AG08396 (cell line): ENCODE data around the gene TEX35.

Experiments
- DNase-seq: peaks from one replicate; pipeline ENCODE4 v3.0.0; 2012; ENCODE audit warnings: low spot score, mixed read lengths

Gene TEX35

DNA sequence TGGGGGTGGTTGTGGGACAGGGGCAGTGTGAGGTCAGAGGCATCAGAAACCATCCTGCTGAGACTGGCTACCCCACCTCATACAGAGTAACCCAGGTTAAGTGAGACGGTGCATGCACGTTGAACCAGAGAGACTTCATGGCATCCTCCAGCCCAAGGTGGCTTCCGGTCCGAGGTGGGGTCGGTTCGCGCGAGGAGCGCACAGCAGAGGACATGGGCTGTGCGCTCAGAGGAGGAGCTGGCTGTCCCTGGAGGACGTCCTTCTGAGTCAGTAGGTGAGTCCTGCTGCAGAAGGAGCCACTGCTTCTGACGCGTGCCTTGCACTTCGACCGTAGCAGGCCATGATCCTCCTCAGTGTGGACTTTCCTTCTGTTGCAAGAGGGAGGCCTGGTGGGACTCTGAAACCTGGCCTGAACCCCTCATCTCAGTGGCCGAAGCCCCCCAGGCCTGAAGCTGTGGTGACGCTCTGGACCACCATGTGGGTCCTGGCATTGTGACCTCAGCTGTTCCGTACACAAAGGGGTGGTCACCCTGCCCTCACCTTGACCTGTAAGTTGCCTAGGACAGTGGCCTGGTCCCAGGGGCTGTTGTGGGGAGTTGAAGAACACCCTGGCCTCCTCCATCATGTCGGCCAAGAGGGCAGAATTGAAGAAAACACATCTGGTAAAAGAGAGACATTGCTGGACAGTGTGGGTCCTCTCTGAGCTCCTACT, at the start of gene TEX35:
Gene TEX35 (plus strand): TSS at position 544 of the 712 bp plus-strand sequence. CDS start 80 bp downstream, at position 624.
- DNase-seq, result no peak

DNA sequence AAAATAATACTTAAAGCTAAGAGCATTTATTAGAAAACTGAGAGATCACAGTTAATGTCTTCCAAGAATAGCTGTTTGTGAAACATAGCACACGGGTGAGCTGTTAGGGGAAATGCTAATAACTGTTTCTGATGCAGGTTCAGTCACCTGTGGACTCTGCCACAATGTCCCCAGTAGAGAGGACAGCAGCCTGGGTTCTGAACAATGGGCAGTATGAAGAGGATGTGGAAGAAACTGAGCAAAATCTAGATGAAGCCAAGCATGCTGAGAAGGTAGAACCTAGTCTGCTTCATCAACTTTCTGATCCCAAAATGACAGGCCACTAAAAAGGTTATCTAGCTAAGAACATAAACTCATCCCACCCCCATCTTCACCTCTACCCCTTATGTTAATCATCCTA, 48.8 kb upstream of the TEX35 start:
- no peak for DNase-seq

DNA sequence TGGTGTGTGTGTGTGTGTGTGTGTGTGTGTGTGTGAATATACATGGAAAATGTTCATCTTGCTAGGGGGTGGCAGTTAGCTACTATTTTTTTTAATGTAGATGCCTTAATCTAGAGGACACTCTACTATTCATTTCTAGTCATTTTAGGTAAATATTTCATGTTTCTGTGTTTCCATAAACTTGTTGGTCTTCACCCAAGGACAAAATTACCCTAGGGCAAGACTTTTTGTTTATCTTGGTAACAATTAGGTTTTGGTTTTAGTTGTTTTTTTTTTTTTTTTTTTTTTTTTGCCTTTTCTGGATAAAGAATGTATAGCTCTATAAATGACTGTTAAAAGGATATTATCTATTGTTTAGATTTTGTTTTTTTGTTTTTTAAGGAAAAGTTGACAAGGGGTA, 48.3 kb upstream of the TEX35 start:
- no peak for DNase-seq

GRCh38 chr1:178465011-178465410, 47.9 kb upstream of the TEX35 start:
- DNase-seq, result no peak

DNA sequence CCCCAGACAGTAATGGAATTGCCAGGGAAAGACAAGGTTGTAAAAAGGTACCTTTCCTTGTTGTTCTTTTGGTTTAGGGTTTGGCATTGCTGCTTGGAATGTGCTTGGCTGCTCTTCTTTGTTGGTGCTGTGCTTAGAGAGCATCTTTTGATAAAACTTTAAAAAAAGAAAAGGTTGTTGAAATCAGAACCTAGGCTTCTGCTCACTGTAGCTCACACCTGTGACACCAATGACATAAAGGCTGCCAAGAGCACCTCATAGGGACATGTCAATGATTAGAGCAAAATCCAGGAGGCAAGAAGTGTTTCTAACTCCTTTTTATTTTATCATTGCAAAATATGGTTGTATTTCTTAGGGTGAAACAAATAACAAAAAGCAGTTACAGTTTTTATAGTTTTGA, 45.1 kb upstream of the TEX35 start:
- DNase-seq, result no peak

DNA sequence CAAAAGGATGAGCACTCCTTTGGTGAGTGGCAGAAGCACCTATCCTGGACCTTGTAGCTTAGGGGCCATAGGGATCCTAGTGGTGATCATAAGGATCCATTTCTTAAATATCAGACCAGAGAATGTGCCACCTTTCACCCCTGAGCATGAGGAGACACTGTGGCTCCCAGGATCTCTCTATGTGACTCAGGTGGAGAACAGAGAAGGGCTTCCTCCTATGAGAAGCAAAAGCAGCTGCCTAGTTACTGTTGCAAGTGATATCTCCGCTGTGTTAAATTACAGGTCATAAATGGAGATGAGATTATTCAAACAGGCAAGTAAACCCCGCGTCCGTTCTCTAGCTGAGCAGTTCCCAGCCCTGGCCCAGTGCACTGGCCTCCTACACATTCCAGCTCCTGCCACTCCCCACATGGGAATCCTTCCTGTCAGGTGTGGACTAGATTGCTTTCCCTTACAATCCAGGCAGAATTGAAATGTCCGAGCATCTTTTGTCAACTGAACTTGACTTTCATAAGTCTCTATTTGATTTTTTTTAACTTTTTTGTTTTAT, 42.4 kb upstream of the TEX35 start:
- no peak for DNase-seq

DNA sequence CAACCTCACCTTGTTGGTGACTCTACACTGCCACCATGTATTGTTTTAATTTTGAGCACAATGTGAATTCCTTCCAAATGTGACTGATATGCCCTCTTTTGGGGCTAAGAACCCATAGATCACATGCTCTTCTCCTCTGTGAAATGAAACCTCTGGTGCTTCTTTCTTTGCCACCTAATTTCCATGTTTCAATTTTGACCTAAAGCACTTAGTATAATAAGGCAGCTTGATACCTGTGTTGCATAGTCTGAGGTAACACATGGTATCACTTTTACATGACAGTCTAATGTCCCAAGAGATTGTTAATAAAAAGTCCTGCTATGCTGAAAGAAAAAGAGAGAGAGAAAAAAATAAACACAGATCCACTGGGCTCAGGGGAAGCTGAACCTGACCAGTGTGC, 40.4 kb upstream of the TEX35 start:
- no peak for DNase-seq

DNA sequence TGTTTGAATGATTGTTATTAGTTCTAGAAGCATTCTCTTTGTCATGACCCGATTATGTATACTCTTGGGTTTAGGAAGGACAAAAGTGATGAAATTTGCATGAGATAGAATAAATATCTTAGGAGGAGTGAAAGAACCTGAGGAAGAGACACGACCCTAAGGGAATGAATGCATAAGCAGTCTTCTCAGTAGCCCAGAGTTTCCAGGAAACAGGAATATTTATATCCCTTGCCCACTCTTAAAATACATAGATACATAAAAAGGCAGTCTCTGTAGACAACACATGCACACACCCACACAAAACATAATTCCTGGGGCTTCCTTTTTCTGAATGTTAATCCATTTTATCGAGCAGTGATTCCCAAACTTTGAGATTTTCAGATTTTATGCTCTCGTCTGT, 35.5 kb upstream of the TEX35 start:
- DNase-seq, result no peak

GRCh38 chr1:178477841-178478240, 35.1 kb upstream of the TEX35 start:
- DNase-seq, result no peak

DNA sequence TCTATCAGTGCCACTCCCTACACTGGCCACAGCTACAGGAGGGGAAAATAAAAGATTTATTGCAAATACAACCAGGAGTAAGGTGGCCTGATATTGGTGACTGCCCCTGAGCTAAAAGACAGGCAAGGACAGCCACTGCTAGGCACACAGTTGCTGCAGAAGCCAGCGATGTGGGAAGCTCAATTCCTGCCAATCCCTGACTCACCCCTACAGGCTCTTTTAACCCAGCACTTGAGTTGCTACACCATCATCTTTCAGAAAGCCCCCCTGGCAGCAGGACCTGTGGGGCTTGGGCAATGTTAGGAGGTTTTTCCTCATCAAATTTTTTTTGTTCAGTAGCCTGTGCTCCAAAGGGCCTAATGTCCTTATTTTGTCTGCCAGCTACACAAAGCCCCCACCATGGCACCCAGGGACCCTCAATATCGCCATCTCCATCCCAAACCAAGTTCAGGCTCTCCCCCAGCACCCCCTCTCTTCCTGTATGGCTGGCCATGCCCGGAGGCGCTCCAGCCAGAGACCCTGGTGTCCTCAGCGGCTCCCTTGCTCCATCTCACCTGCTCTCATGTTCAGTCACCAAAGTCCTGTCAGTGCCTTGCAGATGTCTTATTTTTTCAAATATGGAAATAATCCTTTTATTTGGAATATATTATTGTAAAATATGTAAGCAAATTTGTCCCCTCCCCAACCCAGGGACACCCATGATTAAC, 29.5 kb upstream of the TEX35 start:
- no peak for DNase-seq

- no peak for DNase-seq
Measured at GRCh38 chr1:178484698-178485225, 28.1 kb upstream of the TEX35 start.

- no peak for DNase-seq
Measured at GRCh38 chr1:178485541-178485981, 27.3 kb upstream of the TEX35 start.

DNA sequence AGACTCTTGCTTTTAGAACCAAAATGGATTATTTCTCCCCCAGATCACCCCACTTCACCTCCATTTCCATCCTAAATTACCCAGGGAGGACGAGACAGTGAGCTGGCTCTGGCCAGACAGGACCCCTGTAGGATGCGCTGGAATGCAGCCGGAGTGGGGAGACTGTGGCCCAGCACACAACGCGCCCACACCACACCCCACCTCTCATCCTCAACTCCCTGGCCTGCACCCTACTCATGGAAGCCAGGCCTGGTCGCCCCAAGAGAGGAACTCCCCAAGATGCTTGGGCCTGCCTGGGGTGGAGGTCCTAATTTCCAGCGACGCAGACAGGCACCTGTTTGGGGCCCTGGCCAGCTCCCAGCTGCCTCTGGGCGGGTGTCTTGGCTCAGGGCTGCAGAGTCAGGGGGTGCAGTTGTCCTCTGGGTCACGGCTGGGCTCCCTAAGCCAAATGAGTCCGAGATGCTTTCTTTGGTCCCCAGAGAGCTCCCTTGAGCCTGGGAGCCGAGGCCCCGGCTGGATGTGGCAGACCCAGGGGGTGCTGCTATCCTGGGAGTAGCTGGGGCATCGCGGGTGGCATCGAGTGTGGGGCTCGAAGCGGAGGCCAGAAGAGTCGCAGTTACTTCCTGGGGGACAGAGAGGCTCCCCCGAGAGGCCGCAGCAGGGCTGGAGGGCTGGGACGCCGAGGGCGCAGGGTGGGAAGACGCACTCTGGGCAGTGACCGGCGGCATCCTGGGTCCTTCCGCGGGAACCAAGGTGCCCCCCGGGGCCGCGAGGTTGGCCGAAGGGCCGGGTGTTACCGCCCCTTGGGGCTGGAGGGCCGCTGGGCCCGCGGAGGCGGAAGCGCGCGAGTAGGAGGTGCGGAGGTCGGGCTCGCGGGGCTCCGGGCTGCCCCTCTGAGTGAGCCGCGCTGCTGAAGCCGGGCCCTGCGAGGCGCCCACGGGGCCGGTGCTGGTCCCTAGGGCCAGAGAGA, 26.5 kb upstream of the TEX35 start:
- DNase-seq, result no peak

- no peak for DNase-seq
Measured at GRCh38 chr1:178487070-178487615, 25.8 kb upstream of the TEX35 start.

DNA sequence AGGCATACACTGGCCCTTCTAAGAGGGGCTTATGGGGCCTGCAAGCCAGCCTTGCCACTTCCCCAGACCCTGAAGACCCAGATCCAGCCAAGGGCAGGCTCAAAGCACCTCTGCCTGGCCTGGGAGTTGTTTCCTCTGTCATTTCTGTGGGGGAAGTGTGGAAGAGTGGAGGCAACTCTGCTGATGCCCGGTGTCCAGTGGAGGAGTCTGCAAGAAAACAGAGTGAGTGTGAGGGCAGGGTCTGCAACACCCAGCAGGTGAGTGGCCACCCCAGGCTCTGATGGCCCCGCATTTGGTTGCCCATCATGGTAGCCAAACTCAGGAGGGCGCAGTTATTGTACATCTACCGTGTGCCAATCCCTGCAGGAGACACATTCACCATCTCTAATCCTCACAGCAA, 24.5 kb upstream of the TEX35 start:
- no peak for DNase-seq

DNA sequence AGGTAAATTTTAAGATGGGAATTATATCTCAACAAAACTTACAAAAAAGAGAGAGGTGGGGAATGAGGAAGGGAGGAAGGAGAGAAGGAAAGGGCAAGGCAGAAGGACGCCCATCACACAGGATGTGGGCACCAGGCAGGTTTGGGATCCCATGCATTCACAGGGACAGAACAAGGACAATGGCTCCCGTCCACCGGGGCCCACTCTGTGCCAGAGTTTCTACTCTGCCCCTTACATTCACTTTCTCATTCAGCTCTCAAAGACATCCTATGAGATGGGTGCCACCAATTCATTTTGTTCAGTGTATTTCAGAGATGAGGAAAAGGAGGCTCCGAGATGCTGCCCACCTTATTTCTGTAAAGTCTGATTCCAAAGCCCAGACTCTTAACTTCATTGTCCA, 23.5 kb upstream of the TEX35 start:
- DNase-seq, result no peak

DNA sequence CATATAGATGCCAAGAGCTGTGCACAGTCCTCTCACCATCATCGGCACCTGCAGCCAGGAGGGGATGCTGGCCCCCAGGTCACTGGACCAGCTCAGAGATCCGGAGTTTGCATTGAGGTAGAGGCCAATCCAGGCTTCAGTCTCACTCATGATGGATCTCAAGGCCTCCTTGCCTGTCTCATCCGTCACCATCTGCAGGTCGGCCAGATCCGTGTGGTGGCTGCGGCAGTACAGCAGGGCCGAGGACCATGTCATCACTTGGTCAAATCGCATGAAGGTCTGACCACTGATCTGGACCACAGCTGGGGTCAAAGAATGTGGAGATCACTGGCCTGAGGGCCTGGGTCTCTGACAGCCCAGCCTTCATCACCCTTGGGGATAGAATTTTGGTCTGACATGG, 22.8 kb upstream of the TEX35 start:
- no peak for DNase-seq

DNA sequence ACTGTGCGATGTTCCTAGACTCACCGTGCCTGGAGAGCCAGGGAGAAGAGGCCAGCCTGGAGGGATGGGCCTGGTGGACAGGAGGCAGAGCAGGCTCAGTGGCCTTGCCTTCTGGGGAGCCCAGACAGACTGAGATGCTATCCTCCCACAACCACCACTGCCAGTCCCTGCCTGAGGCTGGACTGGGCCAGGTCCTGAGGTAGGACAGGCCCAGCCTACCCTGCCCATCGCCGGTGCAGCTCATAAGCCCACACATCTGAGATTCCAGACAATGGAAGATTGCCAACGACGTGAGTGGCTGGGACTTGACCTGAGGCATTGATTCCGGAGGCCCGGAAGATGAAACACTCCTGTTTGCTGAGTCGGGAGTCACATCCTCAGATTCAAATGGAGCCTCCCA, 21.9 kb upstream of the TEX35 start:
- DNase-seq, result no peak

- no peak for DNase-seq
Measured at GRCh38 chr1:178491721-178492120, 21.2 kb upstream of the TEX35 start.

- DNase-seq, result no peak
Measured at GRCh38 chr1:178492341-178492740, 20.6 kb upstream of the TEX35 start.

GRCh38 chr1:178493301-178493741, 19.6 kb upstream of the TEX35 start:
- DNase-seq, result no peak

GRCh38 chr1:178494569-178494971, 18.3 kb upstream of the TEX35 start:
- no peak for DNase-seq
